D721Med (cell line): ENCODE data around the gene PFKM.
"Not testable (repeated sequence)": the region's sequence is repeated elsewhere in the genome, so short reads cannot be mapped to it uniquely, and the experiment has no call there.

Experiments
- DNase-seq: peaks from one replicate; pipeline ENCODE4 v3.0.0; 2011; ENCODE audit warnings: low spot score; ENCODE audit not compliant: insufficient read length
- FAIRE-seq: peaks from 2 replicates; lab custom pipeline; 2011; peaks lifted over from hg19 to GRCh38; lab: Jason Lieb, UNC
- CTCF ChIP-seq: IDR thresholded peaks from 2 replicates; pipeline ENCODE4 v1.5.1; 2012; ENCODE audit warnings: mild to moderate bottlenecking, control low read depth; ENCODE audit not compliant: insufficient read depth; ENCODE audit errors: missing control alignments

PFKM gene

GRCh38 chr12:48106681-48107613, 12.2 kb upstream of the PFKM start:
- no peak for TF ChIP-seq CTCF
- no peak for DNase-seq
- no peak for FAIRE-seq

GRCh38 chr12:48109424-48109823, 9.7 kb upstream of the PFKM start:
- no peak for DNase-seq
- no peak for TF ChIP-seq CTCF
- FAIRE-seq = no peak

GRCh38 chr12:48110691-48111311, 8.4 kb upstream of the PFKM start:
- no peak for TF ChIP-seq CTCF
- DNase-seq (no peak), FAIRE-seq (no peak)

- FAIRE-seq, DNase-seq: not testable (repeated sequence)
Measured at GRCh38 chr12:48111312-48111693, 7.9 kb upstream of the PFKM start.

- no peak for TF ChIP-seq CTCF
- FAIRE-seq (no peak), DNase-seq (no peak)
Measured at GRCh38 chr12:48115957-48116356, 3.2 kb upstream of the PFKM start.

GRCh38 chr12:48118284-48118871, 786 bp upstream of the PFKM start:
- no peak for DNase-seq
- FAIRE-seq = no peak

More at GRCh38 chr12:48118284-48118871, 786 bp upstream of the PFKM start:
- TF ChIP-seq CTCF = no peak
